CD14-positive monocyte (primary cell): Measurements from ENCODE around the gene C16orf92. TPM values are rescaled to one million over a fixed set of nuclear protein-coding genes. Genes with fewer than 3 reads are reported as not detected.

Experiments used
- DNase-seq, 3 donors: peaks; one replicate each; pipeline ENCODE4 v3.0.0-alpha.2; 2011 to 2022
- H2AFZ ChIP-seq: 2 replicates; pipeline ENCODE4 v1.6.0; 2012; ENCODE audit warnings: mild to moderate bottlenecking, low read depth, low read length, inconsistent platforms; ENCODE audit not compliant: insufficient read depth, poor library complexity, severe bottlenecking
- H3K27ac ChIP-seq, 2 donors: 1 replicate in 1 of 2; 2 replicates in 1 of 2; pipeline ENCODE4 v1.5.1; 2012 to 2013; ENCODE audit warnings: low read length in 2 of 2, control low read depth in 1 of 2, inconsistent platforms in 1 of 2, low read depth in 1 of 2, mild to moderate bottlenecking in 1 of 2
- H3K27me3 ChIP-seq, 2 donors: one replicate each; pipeline versions ENCODE4 v1.6.0 to v1.6.1; 2011 to 2013; ENCODE audit warnings: low read length in 2 of 2; ENCODE audit not compliant: control insufficient read depth in 2 of 2, insufficient read depth in 2 of 2
- H3K36me3 ChIP-seq, 2 donors: replicated peaks in 1 of 2; 1 replicate in 1 of 2; 2 replicates in 1 of 2; pipeline versions ENCODE4 v1.5.1 to v1.6.1; 2012 to 2013; ENCODE audit warnings: low read length in 2 of 2, control low read depth in 1 of 2, inconsistent platforms in 1 of 2, mild to moderate bottlenecking in 1 of 2; ENCODE audit not compliant: insufficient read depth in 2 of 2, control insufficient read depth in 1 of 2
- H3K4me1 ChIP-seq, 2 donors: 1 replicate in 1 of 2; 2 replicates in 1 of 2; pipeline versions ENCODE4 v1.5.1 to v1.6.1; 2012 to 2013; ENCODE audit warnings: low read length in 2 of 2, control low read depth in 1 of 2, inconsistent platforms in 1 of 2, mild to moderate bottlenecking in 1 of 2, moderate library complexity in 1 of 2; ENCODE audit not compliant: insufficient read depth in 2 of 2, control insufficient read depth in 1 of 2
- H3K4me2 ChIP-seq: replicated peaks from 2 replicates; pipeline ENCODE3; 2012; ENCODE audit warnings: low read length, moderate library complexity, mild to moderate bottlenecking; ENCODE audit not compliant: poor library complexity, severe bottlenecking; ENCODE audit errors: extremely low read depth
- H3K4me3 ChIP-seq, 3 experiments: fragments of 200-600 bp in 1 of 3; sonication (generic) in 1 of 3; replicated peaks in 1 of 3; 1 replicate in 2 of 3; 2 replicates in 1 of 3; pipeline ENCODE4 v1.5.1; 2011 to 2013; ENCODE audit warnings: low read length in 3 of 3, mild to moderate bottlenecking in 3 of 3, control low read depth in 2 of 3, low read depth in 2 of 3, inconsistent platforms in 1 of 3, moderate library complexity in 1 of 3
- H3K79me2 ChIP-seq: 2 replicates; pipeline ENCODE4 v1.6.0; 2012; ENCODE audit warnings: mild to moderate bottlenecking, control low read depth, inconsistent platforms, low read length, moderate library complexity; ENCODE audit not compliant: insufficient read depth
- H3K9ac ChIP-seq: 2 replicates; pipeline ENCODE4 v1.6.0; 2017; ENCODE audit warnings: low read length, mild to moderate bottlenecking; ENCODE audit not compliant: insufficient read depth, poor library complexity, severe bottlenecking
- H3K9me3 ChIP-seq, 2 donors: replicated peaks in 1 of 2; 1 replicate in 1 of 2; 2 replicates in 1 of 2; pipeline versions ENCODE4 v1.5.1 to v1.6.1; 2012 to 2013; ENCODE audit warnings: low read length in 2 of 2, control low read depth in 1 of 2; ENCODE audit not compliant: control insufficient read depth in 1 of 2, insufficient read depth in 1 of 2
- H4K20me1 ChIP-seq: 2 replicates; pipeline ENCODE4 v1.6.0; 2012; ENCODE audit warnings: mild to moderate bottlenecking, low read length, control low read depth, moderate library complexity; ENCODE audit not compliant: insufficient read depth
- H3K27ac Mint-ChIP-seq, 7 donors: one replicate each; pipeline ENCODE4 v1.8.0; 2020; ENCODE audit warnings: mild to moderate bottlenecking in 7 of 7, mixed read lengths in 7 of 7, moderate library complexity in 6 of 7, inconsistent platforms in 2 of 7
- H3K27me3 Mint-ChIP-seq, 3 donors: one replicate each; pipeline ENCODE4 v1.8.0; 2021 to 2022; ENCODE audit warnings: low read depth in 3 of 3, mild to moderate bottlenecking in 3 of 3, mixed read lengths in 3 of 3, moderate library complexity in 3 of 3, inconsistent platforms in 1 of 3
- H3K36me3 Mint-ChIP-seq, 2 donors: one replicate each; pipeline ENCODE4 v1.8.0; 2020; ENCODE audit warnings: mixed read lengths in 2 of 2, inconsistent platforms in 1 of 2, mild to moderate bottlenecking in 1 of 2
- H3K4me1 Mint-ChIP-seq: one replicate; pipeline ENCODE4 v1.8.0; 2020; ENCODE audit warnings: mild to moderate bottlenecking, mixed read lengths
- H3K4me3 Mint-ChIP-seq, 2 donors: one replicate each; pipeline ENCODE4 v1.8.0; 2020; ENCODE audit warnings: mild to moderate bottlenecking in 2 of 2, mixed read lengths in 2 of 2, moderate library complexity in 1 of 2
- H3K9me3 Mint-ChIP-seq, 7 donors: one replicate each; pipeline ENCODE4 v1.8.0; 2020 to 2022; ENCODE audit warnings: mixed read lengths in 7 of 7, mild to moderate bottlenecking in 6 of 7, moderate library complexity in 6 of 7, inconsistent platforms in 2 of 7
- CTCF ChIP-seq: fragments of 200-600 bp; IDR thresholded peaks from one replicate; pipeline ENCODE4 v1.8.0; 2022; ENCODE audit warnings: antibody characterized with exemption, mild to moderate bottlenecking
- WGBS: methylation state at CpG from one replicate; pipeline ENCODE4 v1.1.5; 2013; ENCODE audit warnings: missing lambda C conversion rate; ENCODE audit not compliant: insufficient coverage; 5-methylcytosine and 5-hydroxymethylcytosine counted together
- intact Hi-C, 2 donors: fragments of 100-400 bp; cut with micrococcal nuclease; formaldehyde crosslinking; loops; one replicate each; pipeline versions ENCODE4 v1.15.0 to v1.15.1; 2023
- polyA plus RNA-seq, 3 donors: library from polyadenylated mRNA; depleted of rRNA in 1 of 3; unstranded in 2 of 3; stranded (reverse) in 1 of 3; fragments of 300-500 nt in 2 of 3; fragments of >200 nt in 1 of 3; fragmentation: Illumina TruSeq in 2 of 3; gene quantifications; 1 replicate in 2 of 3; 2 replicates in 1 of 3; pipeline ENCODE4 v1.2.3, GENCODE V29; 2012 to 2021

Gene C16orf92
- polyA plus RNA-seq, 3 donors = not detected

GRCh38 chr16:29975811-29976511 is 47.0 kb upstream of the C16orf92 start:
- Mint-ChIP-seq H3K27me3 (peaks cover 0 to 5% (median 0%) of the 10 kb centered on the region in 3 donors), H3K4me1 (peaks cover 38% of the 10 kb centered on the region), H3K36me3 (peaks cover 41 to 54% of the 10 kb centered on the region in 2 donors), H3K27ac (peak overlapping the region in 4 of 7 donors; percentile 30 to 80 (median 66)), H3K9me3 (peaks cover 0 to 2% (median 0%) of the 10 kb centered on the region in 7 donors), H3K4me3 (no peak overlapping the region)
- 47% methylated on average over 4 of the region's 6 CpGs for WGBS
- Histone ChIP-seq H3K4me2 (peak overlapping the region; percentile 100), H3K36me3 (peaks cover 46 to 55% of the 10 kb centered on the region in 2 donors), H2AFZ (no peak overlapping the region), H3K4me3 (peak overlapping the region in 1 of 3 experiments; percentile 100), H3K9ac (no peak overlapping the region), H3K9me3 (no peaks in the 10 kb centered on the region), H3K27ac (peak overlapping the region in 1 of 2 donors; percentile 11), H4K20me1 (peaks cover 47% of the 10 kb centered on the region), H3K27me3 (no peaks in the 10 kb centered on the region), H3K79me2 (peaks cover 46% of the 10 kb centered on the region), H3K4me1 (peaks cover 31 to 43% of the 10 kb centered on the region in 2 donors)
- TF ChIP-seq CTCF = no peak
- intact Hi-C loops = loop anchor here in 1 of 2 donors (10.0 kb wide), 1 partner anchor 111 kb away; the partner anchor contains the start of gene CDIPT
- DNase-seq = no peak

- intact Hi-C loops = loop anchor here in 1 of 2 donors (10.0 kb wide), 1 partner anchor 112 kb away; the partner anchor contains the start of gene CDIPT
- Mint-ChIP-seq H3K27ac (peak overlapping the region in 3 of 7 donors; percentile 50 to 76 (median 67)), H3K4me1 (peaks cover 38% of the 10 kb centered on the region), H3K27me3 (peaks cover 0 to 5% (median 0%) of the 10 kb centered on the region in 3 donors), H3K9me3 (peaks cover 0 to 2% (median 0%) of the 10 kb centered on the region in 7 donors), H3K4me3 (no peak overlapping the region), H3K36me3 (peaks cover 47 to 56% of the 10 kb centered on the region in 2 donors)
- H3K4me1 ChIP-seq = peaks cover 31 to 41% of the 10 kb centered on the region in 2 donors
- no peak overlapping the region for H2AFZ ChIP-seq
- no peaks in the 10 kb centered on the region for H3K9me3 ChIP-seq
- H3K9ac ChIP-seq = no peak overlapping the region
- H3K4me3 ChIP-seq = no peak overlapping the region
- H3K4me2 ChIP-seq = no peak overlapping the region
- no peak overlapping the region for H3K27ac ChIP-seq
- peaks cover 49 to 57% of the 10 kb centered on the region in 2 donors for H3K36me3 ChIP-seq
- no peak for TF ChIP-seq CTCF
- H4K20me1 ChIP-seq = peaks cover 47% of the 10 kb centered on the region
- no peaks in the 10 kb centered on the region for H3K27me3 ChIP-seq
- 100% methylated on average over 2 of the region's 9 CpGs for WGBS
- H3K79me2 ChIP-seq = peaks cover 46% of the 10 kb centered on the region
- no peak for DNase-seq
Observed at GRCh38 chr16:29977063-29977825, 45.8 kb upstream of the C16orf92 start.
